Measurements from ENCODE around the gene KRT13.

The KRT13 gene

DNA sequence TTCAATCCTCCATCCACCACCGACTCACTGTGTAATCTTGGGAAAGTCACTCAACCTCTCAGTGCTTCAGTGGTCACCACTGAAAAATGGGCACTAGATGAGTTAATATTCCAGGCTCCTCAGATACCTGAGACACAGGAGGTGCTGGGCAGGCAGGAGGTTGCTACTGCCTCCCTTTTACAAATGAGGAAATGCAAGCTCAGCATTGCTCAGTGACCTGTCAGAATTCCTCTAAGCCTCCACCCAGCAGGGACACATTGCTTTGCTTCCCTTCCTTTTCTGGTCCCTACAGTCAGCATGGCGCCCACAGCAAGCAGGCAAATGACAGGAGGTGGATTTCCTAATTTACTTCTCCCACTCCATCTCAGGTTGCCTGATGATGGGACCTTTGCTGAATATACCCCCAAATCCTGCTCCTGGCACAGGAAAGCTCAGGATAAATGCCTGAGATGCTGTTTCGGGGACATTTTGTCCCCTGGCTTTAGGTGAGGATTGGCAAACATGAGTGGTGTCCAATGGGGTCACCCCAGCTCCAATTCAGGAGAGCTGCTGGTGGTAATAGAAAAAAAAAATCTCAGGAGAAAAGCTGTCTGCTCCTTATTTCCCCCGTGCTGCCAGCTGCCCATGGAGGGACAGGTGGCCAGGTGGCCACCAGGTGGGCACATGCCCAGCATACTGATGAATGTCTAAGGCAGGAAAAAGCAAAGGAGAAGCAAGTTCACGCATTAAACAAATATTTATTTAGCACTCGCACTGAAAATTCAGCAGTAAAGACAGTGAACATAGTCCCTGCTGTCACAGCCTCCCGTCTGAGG is 5.0 kb upstream of the KRT13 start:
- Histone ChIP-seq H3K27me3 (replicated peaks; ENCODE audit: control insufficient read depth, insufficient read depth, low read length, poor library complexity, severe bottlenecking) (no peaks in the 10 kb centered on the region), H3K9me3 (ENCODE audit: control insufficient read depth, low read length) (no peaks in the 10 kb centered on the region), H3K4me3 (ENCODE audit: insufficient read depth, low read depth, low read length, poor library complexity, severe bottlenecking) (no peak overlapping the region), H3K4me1 (ENCODE audit: control insufficient read depth, insufficient read depth, low read length, poor library complexity, severe bottlenecking) (no peaks in the 10 kb centered on the region), H3K36me3 (ENCODE audit: control insufficient read depth, insufficient read depth, low read length) (no peaks in the 10 kb centered on the region), H3K27ac (ENCODE audit: insufficient read depth, low read length, poor library complexity, severe bottlenecking) (no peak overlapping the region)
- no peak for DNase-seq

DNA sequence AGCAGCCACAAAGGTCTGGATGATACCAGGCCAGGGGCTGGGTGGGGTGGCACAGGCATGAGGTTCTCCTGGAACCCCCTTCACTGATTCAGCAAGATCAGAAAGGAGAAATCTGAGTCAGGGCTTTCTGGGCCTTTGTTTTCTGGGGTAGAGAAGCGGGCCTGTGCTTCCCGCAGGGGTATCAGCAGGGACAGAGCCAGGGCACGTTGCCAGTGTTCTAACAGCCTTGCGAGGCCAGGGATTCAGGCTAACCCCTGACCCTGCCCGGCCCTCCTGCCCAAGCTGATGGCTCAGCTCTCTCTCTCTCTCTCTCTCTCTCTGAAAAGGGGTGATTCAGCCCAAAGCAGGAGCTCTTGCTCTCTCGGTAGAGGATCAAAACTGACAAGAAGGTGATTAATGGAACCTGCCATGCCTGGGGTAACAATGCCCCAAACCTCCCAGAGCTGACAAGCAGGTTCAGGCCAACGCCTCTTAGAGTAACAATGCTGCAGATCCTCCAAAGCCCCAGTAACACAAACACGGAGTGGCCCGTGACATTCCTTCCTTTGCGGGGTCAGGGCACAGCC is 2.0 kb upstream of the KRT13 start:
- no peak overlapping the region for H3K4me3 ChIP-seq (ENCODE audit: insufficient read depth, low read depth, low read length, poor library complexity, severe bottlenecking)
- no peaks in the 10 kb centered on the region for H3K4me1 ChIP-seq (ENCODE audit: control insufficient read depth, insufficient read depth, low read length, poor library complexity, severe bottlenecking)
- no peaks in the 10 kb centered on the region for H3K9me3 ChIP-seq (ENCODE audit: control insufficient read depth, low read length)
- no peak overlapping the region for H3K27ac ChIP-seq (ENCODE audit: insufficient read depth, low read length, poor library complexity, severe bottlenecking)
- no peak for DNase-seq
- no peaks in the 10 kb centered on the region for H3K36me3 ChIP-seq (ENCODE audit: control insufficient read depth, insufficient read depth, low read length)
- no peaks in the 10 kb centered on the region for H3K27me3 ChIP-seq (replicated peaks; ENCODE audit: control insufficient read depth, insufficient read depth, low read length, poor library complexity, severe bottlenecking)

DNA sequence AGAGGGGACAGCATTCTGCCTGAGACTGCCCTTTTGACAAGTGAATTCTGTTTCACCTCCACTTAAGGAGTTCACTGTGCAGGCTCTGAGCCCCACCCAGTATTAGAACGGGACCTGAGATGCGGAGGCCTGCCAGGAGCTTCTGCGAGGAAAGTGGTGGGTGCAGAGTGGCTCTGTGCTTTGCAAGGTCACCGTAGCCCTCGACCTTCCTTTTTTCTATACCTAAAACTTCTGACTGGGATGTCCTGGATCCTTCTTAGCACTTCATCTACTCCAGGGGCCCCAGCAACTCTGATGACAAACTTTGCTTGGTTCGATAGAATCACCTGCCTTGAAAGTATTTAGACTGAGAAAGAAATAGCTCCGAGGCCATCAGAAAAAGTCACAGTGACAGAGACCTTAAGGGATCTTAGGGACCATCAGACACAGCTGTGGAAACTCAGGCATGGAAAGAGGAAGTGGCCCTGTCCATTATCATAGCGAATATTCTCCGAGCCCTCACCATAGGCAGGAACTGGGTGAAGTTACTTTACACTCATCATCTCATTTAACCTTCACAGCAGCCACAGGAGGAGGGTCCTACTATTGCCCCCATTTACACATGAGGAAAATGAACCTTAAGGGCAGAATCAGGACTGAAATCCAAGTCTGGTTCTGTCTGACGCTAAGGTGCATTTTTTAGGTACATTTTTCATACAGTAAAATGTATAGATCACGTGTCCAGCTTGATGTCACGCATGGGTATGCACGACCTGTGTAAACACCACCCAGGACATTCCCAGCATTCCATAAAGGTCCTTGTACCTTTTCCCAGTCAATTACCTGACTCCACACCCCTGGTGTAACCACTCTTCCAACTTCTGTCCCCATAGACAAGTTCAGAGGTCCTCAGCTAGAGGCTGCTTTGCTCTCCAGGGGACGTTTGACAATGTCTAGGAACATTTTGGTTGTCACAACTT is 676 bp upstream of the KRT13 start:
- H3K27ac ChIP-seq (ENCODE audit: insufficient read depth, low read length, poor library complexity, severe bottlenecking) = no peak overlapping the region
- H3K9me3 ChIP-seq (ENCODE audit: control insufficient read depth, low read length) = no peaks in the 10 kb centered on the region
- H3K4me1 ChIP-seq (ENCODE audit: control insufficient read depth, insufficient read depth, low read length, poor library complexity, severe bottlenecking) = no peaks in the 10 kb centered on the region
- no peaks in the 10 kb centered on the region for H3K36me3 ChIP-seq (ENCODE audit: control insufficient read depth, insufficient read depth, low read length)
- no peak for DNase-seq
- H3K27me3 ChIP-seq (replicated peaks; ENCODE audit: control insufficient read depth, insufficient read depth, low read length, poor library complexity, severe bottlenecking) = no peaks in the 10 kb centered on the region
- H3K4me3 ChIP-seq (ENCODE audit: insufficient read depth, low read depth, low read length, poor library complexity, severe bottlenecking) = no peak overlapping the region

DNA sequence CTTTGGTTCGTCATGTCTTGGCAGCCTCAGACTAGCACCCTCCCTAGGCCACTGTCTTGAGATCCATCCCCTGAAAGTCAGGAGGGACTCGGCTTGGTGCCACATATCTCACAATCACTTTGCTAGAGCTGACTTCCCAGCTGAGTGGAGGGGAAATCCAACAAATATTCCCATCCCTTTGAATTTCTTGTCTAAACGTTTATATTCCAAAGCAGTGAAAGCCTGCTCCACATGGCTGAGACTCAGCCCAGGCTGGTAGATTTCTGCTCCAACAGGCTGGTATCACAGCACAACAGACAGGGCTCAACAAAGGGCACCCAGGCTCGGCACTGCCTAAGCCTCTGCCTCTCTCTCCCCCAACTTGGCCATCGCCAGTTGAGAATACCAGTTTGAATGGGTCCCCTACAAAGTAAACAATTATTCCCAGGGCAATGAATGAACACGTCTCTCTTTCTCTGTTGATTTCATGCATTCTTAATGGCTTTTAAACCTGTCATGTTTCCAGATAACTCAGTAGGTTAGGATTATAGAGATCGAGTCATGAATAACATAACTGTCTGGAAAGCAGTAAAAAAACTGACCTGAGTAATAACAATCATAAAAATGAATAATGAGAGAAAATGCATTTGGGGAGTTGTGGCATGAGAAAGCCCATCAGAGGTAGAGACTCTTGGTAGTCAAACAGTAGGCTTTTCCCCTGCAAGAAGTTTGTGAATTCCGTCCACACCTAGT is 1.0 kb downstream of the KRT13 start:
- Histone ChIP-seq H3K4me3 (ENCODE audit: insufficient read depth, low read depth, low read length, poor library complexity, severe bottlenecking) (no peak overlapping the region), H3K9me3 (ENCODE audit: control insufficient read depth, low read length) (no peaks in the 10 kb centered on the region), H3K27ac (ENCODE audit: insufficient read depth, low read length, poor library complexity, severe bottlenecking) (no peak overlapping the region), H3K36me3 (ENCODE audit: control insufficient read depth, insufficient read depth, low read length) (no peaks in the 10 kb centered on the region), H3K27me3 (replicated peaks; ENCODE audit: control insufficient read depth, insufficient read depth, low read length, poor library complexity, severe bottlenecking) (no peaks in the 10 kb centered on the region), H3K4me1 (ENCODE audit: control insufficient read depth, insufficient read depth, low read length, poor library complexity, severe bottlenecking) (no peaks in the 10 kb centered on the region)
- DNase-seq = no peak

DNA sequence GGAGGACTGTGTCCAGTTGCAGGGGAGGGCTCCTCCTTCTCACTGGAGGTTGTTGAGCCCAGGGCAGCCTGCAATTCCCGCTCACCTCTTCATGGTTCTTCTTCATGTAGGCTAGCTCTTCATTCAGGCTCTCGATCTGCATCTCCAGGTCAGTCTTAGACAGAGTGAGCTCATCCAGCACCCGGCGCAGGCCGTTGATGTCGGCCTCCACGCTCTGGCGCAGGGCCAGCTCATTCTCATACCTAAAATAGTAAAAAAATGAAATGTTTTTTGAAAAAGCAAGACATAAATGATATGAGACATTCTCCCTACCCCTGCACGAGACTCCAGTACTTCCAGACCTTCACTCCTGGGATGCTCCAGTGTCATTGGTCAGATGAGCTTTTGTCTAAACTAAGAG is 2.2 kb downstream of the KRT13 start:
- DNase-seq = no peak
- Histone ChIP-seq H3K4me3 (ENCODE audit: insufficient read depth, low read depth, low read length, poor library complexity, severe bottlenecking) (no peak overlapping the region), H3K4me1 (ENCODE audit: control insufficient read depth, insufficient read depth, low read length, poor library complexity, severe bottlenecking) (no peaks in the 10 kb centered on the region), H3K27me3 (replicated peaks; ENCODE audit: control insufficient read depth, insufficient read depth, low read length, poor library complexity, severe bottlenecking) (no peaks in the 10 kb centered on the region), H3K27ac (ENCODE audit: insufficient read depth, low read length, poor library complexity, severe bottlenecking) (no peak overlapping the region), H3K9me3 (ENCODE audit: control insufficient read depth, low read length) (no peaks in the 10 kb centered on the region), H3K36me3 (ENCODE audit: control insufficient read depth, insufficient read depth, low read length) (no peaks in the 10 kb centered on the region)

DNA sequence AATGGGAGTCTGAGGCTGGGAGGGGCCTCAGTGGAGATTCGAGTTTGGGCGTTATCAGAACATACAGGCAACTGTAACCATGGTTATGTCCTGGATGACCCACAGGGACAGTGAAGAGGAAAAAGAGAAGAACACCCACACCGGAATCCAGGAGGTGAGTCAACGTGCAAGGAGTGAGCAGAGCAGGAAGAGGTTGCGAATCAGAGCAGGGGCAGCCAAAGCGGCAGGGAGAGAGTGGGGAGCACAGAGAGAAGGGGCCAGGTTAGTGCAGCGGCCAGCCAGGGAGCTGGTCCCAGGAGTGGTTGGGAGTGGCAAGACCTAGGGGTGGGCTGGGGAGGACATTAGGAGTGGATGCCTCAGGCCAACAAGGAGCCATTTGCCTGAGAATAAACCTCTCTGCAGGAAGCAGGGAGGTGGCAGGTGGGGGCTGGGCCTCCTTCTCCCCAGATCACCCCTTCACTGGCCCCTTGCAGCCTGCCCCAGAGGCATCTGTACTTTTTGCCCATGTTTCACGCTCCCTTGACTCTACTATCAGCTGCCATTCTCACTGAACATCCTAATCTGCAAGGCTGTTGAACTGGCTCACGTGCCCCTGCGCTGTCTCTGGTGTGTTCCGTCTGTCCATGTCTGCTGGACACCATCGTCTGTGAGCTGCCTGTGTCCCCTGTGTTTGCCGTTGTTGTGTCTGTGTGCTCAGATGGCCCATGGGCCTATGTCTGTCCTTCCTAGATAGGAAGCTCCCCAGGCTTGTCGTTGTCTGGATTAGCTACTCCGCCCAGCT is 5.1 kb downstream of the KRT13 start:
- no peaks in the 10 kb centered on the region for H3K9me3 ChIP-seq (ENCODE audit: control insufficient read depth, low read length)
- DNase-seq = no peak
- no peak overlapping the region for H3K4me3 ChIP-seq (ENCODE audit: insufficient read depth, low read depth, low read length, poor library complexity, severe bottlenecking)
- H3K36me3 ChIP-seq (ENCODE audit: control insufficient read depth, insufficient read depth, low read length) = no peaks in the 10 kb centered on the region
- no peak overlapping the region for H3K27ac ChIP-seq (ENCODE audit: insufficient read depth, low read length, poor library complexity, severe bottlenecking)
- H3K27me3 ChIP-seq (replicated peaks; ENCODE audit: control insufficient read depth, insufficient read depth, low read length, poor library complexity, severe bottlenecking) = no peaks in the 10 kb centered on the region
- H3K4me1 ChIP-seq (ENCODE audit: control insufficient read depth, insufficient read depth, low read length, poor library complexity, severe bottlenecking) = peaks cover 6% of the 10 kb centered on the region

DNA sequence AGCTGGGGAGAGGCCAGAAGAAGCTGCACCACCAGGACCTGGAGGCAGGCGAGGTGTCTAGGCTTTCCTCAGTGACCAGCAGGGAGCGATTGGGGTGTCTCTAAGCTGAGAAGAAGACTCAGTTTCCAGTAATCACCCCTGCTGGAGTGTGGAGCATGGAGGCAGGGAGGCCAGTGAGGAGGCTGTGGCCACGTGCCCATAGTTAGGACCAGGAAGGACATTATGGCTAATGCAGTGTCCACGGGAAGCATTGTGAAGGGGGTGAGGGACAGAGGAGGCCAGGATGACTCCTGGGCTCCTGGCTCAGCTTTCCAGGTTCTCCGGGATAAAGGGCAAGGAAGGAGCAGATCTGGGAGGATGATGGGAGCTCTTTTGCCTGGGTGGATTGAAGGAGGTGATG is 5.7 kb downstream of the KRT13 start:
- no peak overlapping the region for H3K27ac ChIP-seq (ENCODE audit: insufficient read depth, low read length, poor library complexity, severe bottlenecking)

DNA sequence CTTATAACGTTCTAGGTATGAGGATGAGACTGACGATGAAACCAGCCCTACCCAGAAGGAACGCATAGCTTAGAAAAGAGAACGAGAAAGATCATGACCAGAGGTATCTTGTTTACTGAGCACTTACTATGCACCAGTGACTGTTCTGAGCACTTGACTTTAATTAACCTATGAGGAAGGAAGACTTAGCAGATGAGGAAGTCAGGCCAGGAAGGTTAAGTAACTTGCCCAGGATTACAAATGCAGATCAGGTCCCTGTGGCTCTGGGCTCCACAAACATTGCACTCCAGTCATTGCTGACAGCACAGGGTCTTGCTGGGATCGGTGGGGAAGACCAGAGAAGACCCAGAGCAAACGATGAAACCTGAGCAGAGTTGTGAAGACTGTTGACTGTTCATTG is 7.1 kb downstream of the KRT13 start:
- H3K36me3 ChIP-seq (ENCODE audit: control insufficient read depth, insufficient read depth, low read length) = no peaks in the 10 kb centered on the region
- H3K4me3 ChIP-seq (ENCODE audit: insufficient read depth, low read depth, low read length, poor library complexity, severe bottlenecking) = no peak overlapping the region
- H3K4me1 ChIP-seq (ENCODE audit: control insufficient read depth, insufficient read depth, low read length, poor library complexity, severe bottlenecking) = peaks cover 6% of the 10 kb centered on the region
- DNase-seq = no peak
- no peaks in the 10 kb centered on the region for H3K27me3 ChIP-seq (replicated peaks; ENCODE audit: control insufficient read depth, insufficient read depth, low read length, poor library complexity, severe bottlenecking)
- no peaks in the 10 kb centered on the region for H3K9me3 ChIP-seq (ENCODE audit: control insufficient read depth, low read length)
- H3K27ac ChIP-seq (ENCODE audit: insufficient read depth, low read length, poor library complexity, severe bottlenecking) = no peak overlapping the region

More for the DNA sequence above, 5.7 kb downstream of the KRT13 start:
- Histone ChIP-seq H3K27me3 (replicated peaks; ENCODE audit: control insufficient read depth, insufficient read depth, low read length, poor library complexity, severe bottlenecking) (no peaks in the 10 kb centered on the region), H3K4me3 (ENCODE audit: insufficient read depth, low read depth, low read length, poor library complexity, severe bottlenecking) (no peak overlapping the region), H3K9me3 (ENCODE audit: control insufficient read depth, low read length) (no peaks in the 10 kb centered on the region), H3K36me3 (ENCODE audit: control insufficient read depth, insufficient read depth, low read length) (no peaks in the 10 kb centered on the region), H3K4me1 (ENCODE audit: control insufficient read depth, insufficient read depth, low read length, poor library complexity, severe bottlenecking) (peaks cover 6% of the 10 kb centered on the region)
- DNase-seq = no peak

DNA sequence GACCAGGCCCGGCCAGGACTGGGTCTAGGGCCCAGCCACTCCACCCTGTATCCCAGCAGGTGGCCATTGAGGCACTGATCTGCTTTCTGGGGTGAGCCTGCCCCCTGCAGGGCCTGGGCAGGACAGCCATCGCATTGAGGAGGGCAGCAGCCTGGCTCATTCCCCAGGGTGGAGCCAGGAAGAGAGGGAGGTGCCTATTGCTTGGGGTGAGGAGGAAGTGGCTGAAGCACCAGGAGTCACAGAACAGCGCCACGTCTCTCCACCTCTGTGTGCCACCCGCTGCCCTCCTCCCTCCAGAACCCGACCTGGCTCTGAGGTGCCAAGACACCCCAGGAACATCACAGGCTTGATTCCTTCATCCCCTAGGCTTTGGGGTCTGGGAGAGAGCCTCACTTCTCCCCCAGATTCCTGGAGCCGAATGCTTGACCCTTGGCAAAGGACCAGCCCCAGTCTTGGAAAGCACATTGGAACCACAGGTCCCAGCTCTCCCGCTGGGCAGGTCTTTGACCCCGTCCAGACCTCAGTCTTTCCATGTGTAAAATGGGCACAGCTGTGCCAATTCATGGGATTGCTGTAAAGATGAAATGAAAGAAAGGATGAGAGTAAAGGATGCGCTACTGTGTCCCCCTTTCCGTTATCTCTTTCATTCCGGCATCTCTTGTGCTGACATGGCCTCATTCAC is 8.5 kb downstream of the KRT13 start:
- Histone ChIP-seq H3K27me3 (replicated peaks; ENCODE audit: control insufficient read depth, insufficient read depth, low read length, poor library complexity, severe bottlenecking) (no peaks in the 10 kb centered on the region), H3K4me3 (ENCODE audit: insufficient read depth, low read depth, low read length, poor library complexity, severe bottlenecking) (no peak overlapping the region), H3K36me3 (ENCODE audit: control insufficient read depth, insufficient read depth, low read length) (no peaks in the 10 kb centered on the region), H3K4me1 (ENCODE audit: control insufficient read depth, insufficient read depth, low read length, poor library complexity, severe bottlenecking) (peaks cover 6% of the 10 kb centered on the region), H3K27ac (ENCODE audit: insufficient read depth, low read length, poor library complexity, severe bottlenecking) (no peak overlapping the region), H3K9me3 (ENCODE audit: control insufficient read depth, low read length) (no peaks in the 10 kb centered on the region)
- DNase-seq = peak in 2 of 3 donors; percentile 10 to 28

Data from effector memory CD4-positive, alpha-beta T cell (primary cell).